Breast epithelium (tissue), 4 donors: ENCODE measurements around the gene LDAF1. TPM values are rescaled to one million over a fixed set of nuclear protein-coding genes. Genes with fewer than 3 reads are reported as not detected.

Source experiments
- DNase-seq, 2 donors: peaks; one replicate each; pipeline ENCODE4 v3.0.0-alpha.2; 2019; ENCODE audit warnings: low spot score in 2 of 2
- H3K27ac ChIP-seq, 2 donors: fragments of 200-600 bp; sonication (generic) in 1 of 2; one replicate each; pipeline ENCODE4 v1.5.1; 2016 to 2019; ENCODE audit warnings: mild to moderate bottlenecking in 1 of 2
- H3K27me3 ChIP-seq, 2 donors: fragments of 200-600 bp; sonication (generic) in 1 of 2; one replicate each; pipeline versions ENCODE4 v1.5.1 to v1.6.0; 2017 to 2019; ENCODE audit warnings: control low read depth in 1 of 2, mild to moderate bottlenecking in 1 of 2
- H3K36me3 ChIP-seq: fragments of 200-600 bp; one replicate; pipeline ENCODE4 v1.5.1; 2019
- H3K4me1 ChIP-seq, 2 donors: fragments of 200-600 bp; sonication (generic); one replicate each; pipeline ENCODE4 v1.5.1; 2016 to 2019; ENCODE audit warnings: control low read depth in 1 of 2
- H3K4me3 ChIP-seq, 3 donors: fragments of 200-600 bp; sonication (generic); 1 replicate in 2 of 3; 2 replicates in 1 of 3; pipeline ENCODE4 v1.5.1; 2016 to 2019; ENCODE audit warnings: mild to moderate bottlenecking in 3 of 3, moderate library complexity in 2 of 3
- H3K9me3 ChIP-seq, 2 donors: fragments of 200-600 bp; sonication (generic) in 1 of 2; one replicate each; pipeline ENCODE4 v1.5.1; 2016 to 2019; ENCODE audit warnings: control low read depth in 1 of 2
- POLR2A ChIP-seq: fragments of 450-650 bp; IDR thresholded peaks from one replicate; pipeline ENCODE4 v1.6.1; 2016; ENCODE audit warnings: antibody characterized with exemption, mild to moderate bottlenecking, moderate library complexity
- POLR2AphosphoS5 ChIP-seq, 3 donors: sonication (generic); formaldehyde crosslinking; IDR thresholded peaks; one replicate each; pipeline ENCODE4 v1.6.1; 2017; ENCODE audit warnings: antibody characterized with exemption in 3 of 3
- intact Hi-C: fragments of 100-400 bp; cut with DNase I; formaldehyde crosslinking; loops from one replicate; pipeline ENCODE4 v1.15.1; 2023; ENCODE audit warnings: low total_unique reads
- total RNA-seq, 3 donors: library from RNA; depleted of rRNA; stranded (reverse); fragments of >200 nt; gene quantifications; one replicate each; pipeline ENCODE4 v1.1.0, GENCODE V29; 2016
- TF ChIP-seq, protein P1 (sequence below), 3 donors: fragments of 450-650 bp; IDR thresholded peaks; one replicate each; pipeline ENCODE4 v1.5.1; 2016 to 2017; ENCODE audit warnings: antibody characterized with exemption in 3 of 3, mild to moderate bottlenecking in 3 of 3, moderate library complexity in 3 of 3

The LDAF1 gene
- total RNA-seq, 3 donors from 2014 or later = 49.2 to 99.4 (median 97.5) TPM

DNA sequence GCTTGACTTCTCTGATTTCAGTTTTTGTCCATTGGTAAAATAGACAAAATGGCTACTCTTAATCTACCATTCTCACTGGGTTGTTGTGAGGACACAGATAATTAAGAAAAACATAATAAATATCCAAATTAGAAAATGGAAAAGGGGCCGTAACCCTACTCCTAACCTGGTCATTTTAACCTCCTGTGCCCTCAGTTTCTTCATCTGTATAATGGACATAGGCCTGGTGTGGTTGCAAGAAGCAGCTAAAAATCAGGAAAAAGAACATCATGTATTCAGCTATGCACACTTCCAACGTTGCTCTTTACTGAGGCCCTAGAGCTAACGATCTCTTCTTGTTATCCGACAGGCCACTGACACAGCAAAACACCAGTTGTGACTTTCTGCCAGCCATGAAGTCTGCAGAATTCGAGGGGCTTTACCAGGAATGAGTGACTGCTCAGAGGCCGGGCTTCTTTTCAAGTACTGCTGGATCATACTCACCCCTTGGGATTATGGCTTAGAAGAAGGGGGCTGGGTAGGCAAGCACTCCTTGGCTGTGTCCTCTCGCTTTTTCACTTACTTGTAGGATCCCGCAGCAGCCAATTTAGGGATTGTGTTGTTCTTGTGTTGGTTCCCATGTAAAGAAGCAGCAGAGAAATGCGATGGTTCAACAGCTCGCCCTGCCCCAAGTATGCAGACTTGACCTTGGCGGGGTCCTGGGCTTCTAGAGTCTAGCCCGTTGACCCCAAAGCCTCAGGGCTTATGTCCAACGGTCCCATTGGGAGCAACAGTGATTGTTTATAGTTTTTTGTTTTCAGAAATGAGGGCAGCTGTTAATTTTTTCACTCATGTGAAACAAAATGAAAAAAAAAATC, 20.9 kb downstream of the LDAF1 start:
- Histone ChIP-seq H3K27ac (peak overlapping the region in 1 of 2 donors; percentile 10), H3K36me3 (peaks cover 11% of the 10 kb centered on the region), H3K9me3 (no peaks in the 10 kb centered on the region), H3K4me1 (no peaks in the 10 kb centered on the region), H3K27me3 (no peaks in the 10 kb centered on the region), H3K4me3 (no peak overlapping the region)
- DNase-seq = no peak
- TF ChIP-seq, protein P1, sequence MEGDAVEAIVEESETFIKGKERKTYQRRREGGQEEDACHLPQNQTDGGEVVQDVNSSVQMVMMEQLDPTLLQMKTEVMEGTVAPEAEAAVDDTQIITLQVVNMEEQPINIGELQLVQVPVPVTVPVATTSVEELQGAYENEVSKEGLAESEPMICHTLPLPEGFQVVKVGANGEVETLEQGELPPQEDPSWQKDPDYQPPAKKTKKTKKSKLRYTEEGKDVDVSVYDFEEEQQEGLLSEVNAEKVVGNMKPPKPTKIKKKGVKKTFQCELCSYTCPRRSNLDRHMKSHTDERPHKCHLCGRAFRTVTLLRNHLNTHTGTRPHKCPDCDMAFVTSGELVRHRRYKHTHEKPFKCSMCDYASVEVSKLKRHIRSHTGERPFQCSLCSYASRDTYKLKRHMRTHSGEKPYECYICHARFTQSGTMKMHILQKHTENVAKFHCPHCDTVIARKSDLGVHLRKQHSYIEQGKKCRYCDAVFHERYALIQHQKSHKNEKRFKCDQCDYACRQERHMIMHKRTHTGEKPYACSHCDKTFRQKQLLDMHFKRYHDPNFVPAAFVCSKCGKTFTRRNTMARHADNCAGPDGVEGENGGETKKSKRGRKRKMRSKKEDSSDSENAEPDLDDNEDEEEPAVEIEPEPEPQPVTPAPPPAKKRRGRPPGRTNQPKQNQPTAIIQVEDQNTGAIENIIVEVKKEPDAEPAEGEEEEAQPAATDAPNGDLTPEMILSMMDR (IDR thresholded peaks at IDR 0.05) = no peak
- TF ChIP-seq POLR2AphosphoS5 (IDR thresholded peaks at IDR 0.05) (no peak), POLR2A (no peak)
- intact Hi-C loops = no loop called here

DNA sequence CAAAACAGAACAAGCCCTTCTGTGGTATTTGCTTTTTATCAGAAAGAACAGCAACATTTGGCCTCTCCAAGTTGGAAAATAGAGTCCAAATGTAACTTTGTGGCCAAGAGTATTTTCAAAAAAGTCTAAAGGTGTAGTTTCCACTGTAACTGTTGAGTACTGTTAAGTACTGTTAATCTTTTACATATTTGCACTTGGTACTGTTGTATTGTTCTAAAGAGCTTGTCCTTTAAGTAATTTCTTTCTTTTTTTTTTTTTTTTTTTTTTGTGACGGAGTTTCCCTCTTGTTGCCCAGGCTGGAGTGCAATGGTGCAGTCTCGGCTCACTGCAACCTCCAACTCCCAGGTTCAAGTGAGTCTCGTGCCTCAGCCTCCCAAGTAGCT, 21.5 kb downstream of the LDAF1 start:
- Histone ChIP-seq H3K9me3 (no peaks in the 10 kb centered on the region), H3K4me1 (no peaks in the 10 kb centered on the region), H3K36me3 (peaks cover 11% of the 10 kb centered on the region), H3K27me3 (no peaks in the 10 kb centered on the region), H3K4me3 (no peak overlapping the region), H3K27ac (no peak overlapping the region)
- TF ChIP-seq, protein P1 (IDR thresholded peaks at IDR 0.05) = no peak
- TF ChIP-seq POLR2A (no peak), POLR2AphosphoS5 (IDR thresholded peaks at IDR 0.05) (no peak)
- intact Hi-C loops = no loop called here
- no peak for DNase-seq

DNA sequence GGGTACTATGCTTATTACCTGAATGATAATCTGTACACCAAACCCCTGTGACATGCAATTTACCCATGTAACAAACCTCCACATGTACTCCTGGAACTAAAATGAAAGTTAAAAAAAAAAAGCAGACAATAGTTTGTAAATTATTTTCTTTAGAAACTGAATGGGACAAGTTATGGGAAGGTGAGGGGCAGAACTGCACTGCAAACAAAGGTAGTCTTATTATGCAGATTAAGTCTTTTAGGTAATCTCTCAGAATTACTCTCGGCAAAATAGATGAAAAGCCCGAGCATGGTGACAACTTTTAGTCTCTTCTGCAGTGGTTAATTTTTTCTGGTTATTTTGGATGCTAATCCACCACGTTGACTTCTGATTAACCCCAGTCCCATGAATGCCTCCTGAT, 25.5 kb downstream of the LDAF1 start:
- no peak for DNase-seq
- H3K27me3 ChIP-seq = no peaks in the 10 kb centered on the region
- H3K9me3 ChIP-seq = no peaks in the 10 kb centered on the region
- H3K4me1 ChIP-seq = no peaks in the 10 kb centered on the region
- intact Hi-C loops = no loop called here
- TF ChIP-seq POLR2AphosphoS5 (IDR thresholded peaks at IDR 0.05) = no peak
- TF ChIP-seq, protein P1 (IDR thresholded peaks at IDR 0.05) = no peak
- no peak for TF ChIP-seq POLR2A
- H3K36me3 ChIP-seq = peaks cover 11% of the 10 kb centered on the region
- H3K4me3 ChIP-seq = no peak overlapping the region
- no peak overlapping the region for H3K27ac ChIP-seq

DNA sequence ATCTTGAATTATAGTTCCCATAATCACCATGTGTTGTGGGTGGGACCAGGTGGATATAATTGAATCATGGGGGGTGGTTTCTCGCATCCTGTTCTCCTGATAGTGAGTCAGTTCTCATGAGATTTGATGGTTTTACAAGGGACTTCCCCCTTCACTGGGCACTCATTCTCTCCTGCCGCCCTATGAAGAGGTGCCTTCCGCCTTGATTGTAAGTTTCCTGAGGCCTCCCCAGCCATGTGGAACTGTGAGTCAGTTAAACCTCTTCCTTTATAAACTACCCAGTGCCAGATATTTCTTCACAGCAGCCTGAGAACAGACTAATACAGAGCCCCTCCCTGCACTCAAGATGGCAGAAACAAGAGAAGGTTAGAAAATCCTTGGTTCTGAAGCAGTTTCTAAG, 26.4 kb downstream of the LDAF1 start:
- H3K4me3 ChIP-seq = no peak overlapping the region
- no peaks in the 10 kb centered on the region for H3K27me3 ChIP-seq
- TF ChIP-seq, protein P1 (IDR thresholded peaks at IDR 0.05) = no peak
- TF ChIP-seq POLR2AphosphoS5 (IDR thresholded peaks at IDR 0.05) = no peak
- TF ChIP-seq POLR2A = no peak
- peaks cover 11% of the 10 kb centered on the region for H3K36me3 ChIP-seq
- H3K27ac ChIP-seq = no peak overlapping the region
- DNase-seq = no peak
- H3K4me1 ChIP-seq = no peaks in the 10 kb centered on the region
- H3K9me3 ChIP-seq = no peaks in the 10 kb centered on the region
- intact Hi-C loops = no loop called here

DNA sequence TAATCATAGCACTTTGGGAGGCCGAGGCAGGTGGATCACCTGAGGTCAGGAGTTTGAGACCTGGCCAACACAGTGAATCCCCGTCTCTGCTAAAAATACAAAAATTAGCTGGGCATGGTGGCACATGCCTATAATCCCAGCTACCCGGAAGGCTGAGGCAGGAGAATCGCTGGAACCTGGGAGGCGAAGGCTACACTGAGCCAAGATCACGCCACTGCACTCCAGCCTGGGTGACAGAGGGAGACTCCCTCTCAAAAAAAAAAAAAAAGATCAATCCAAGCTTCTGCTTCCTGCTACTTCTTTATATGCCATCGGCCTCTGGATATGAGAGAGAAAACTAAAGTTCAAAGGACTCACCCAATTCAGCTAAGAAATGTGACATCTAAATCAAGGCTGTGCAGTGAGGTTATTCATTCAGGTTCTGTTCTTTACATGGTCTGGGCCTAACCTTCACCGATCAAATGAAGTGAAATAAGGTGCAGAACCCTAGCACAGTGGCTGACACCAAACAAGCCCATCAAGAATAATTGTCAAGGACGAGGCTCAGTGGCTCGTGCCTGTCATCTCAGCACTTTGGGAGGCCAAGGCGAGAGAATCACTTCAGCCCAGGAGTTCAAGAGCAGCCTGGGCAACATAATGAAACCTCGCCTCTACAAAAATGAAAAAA, 27.3 kb downstream of the LDAF1 start:
- no peaks in the 10 kb centered on the region for H3K9me3 ChIP-seq
- TF ChIP-seq POLR2AphosphoS5 (IDR thresholded peaks at IDR 0.05) (no peak), POLR2A (no peak)
- TF ChIP-seq, protein P1 (IDR thresholded peaks at IDR 0.05) = no peak
- no peak for DNase-seq
- H3K27ac ChIP-seq = no peak overlapping the region
- peaks cover 11% of the 10 kb centered on the region for H3K36me3 ChIP-seq
- intact Hi-C loops = no loop called here
- no peak overlapping the region for H3K4me3 ChIP-seq
- H3K27me3 ChIP-seq = no peaks in the 10 kb centered on the region
- no peaks in the 10 kb centered on the region for H3K4me1 ChIP-seq
